GM23338 (cell line): ENCODE measurements around the gene TMED10. TPM values are rescaled to one million over a fixed set of nuclear protein-coding genes. Genes with fewer than 3 reads are reported as not detected.
A peak's percentile ranks its signal among the peaks of the same experiment; 100 is the strongest.

ENCODE experiments used
- ATAC-seq: fragments of 200-7000 bp; cut with Tn5 transposase; 3 replicates; pipeline ENCODE4 v1.9.1; 2020
- DNase-seq: peaks from one replicate; pipeline ENCODE4 v3.0.0-alpha.2; 2015; ENCODE audit warnings: low spot score
- H2AFZ ChIP-seq: fragments of 200-600 bp; sonication (generic); 2 replicates; pipeline ENCODE4 v1.8.0; 2016; ENCODE audit warnings: antibody characterized with exemption, mild to moderate bottlenecking, moderate library complexity
- H3F3A ChIP-seq: fragments of 200-600 bp; sonication (generic); replicated peaks from 2 replicates; pipeline ENCODE4 v1.8.0; 2017; ENCODE audit warnings: antibody characterized with exemption, mixed run types, low read depth
- H3K27ac ChIP-seq: fragments of 200-600 bp; sonication (generic); 2 replicates; pipeline ENCODE4 v1.6.1; 2016; ENCODE audit warnings: low read depth
- H3K27me3 ChIP-seq: fragments of 200-600 bp; sonication (generic); 2 replicates; pipeline ENCODE4 v1.8.0; 2016; ENCODE audit warnings: mild to moderate bottlenecking, mixed run types, moderate library complexity; ENCODE audit not compliant: insufficient read depth
- H3K36me3 ChIP-seq: fragments of 200-600 bp; sonication (generic); 2 replicates; pipeline ENCODE4 v1.8.0; 2016; ENCODE audit warnings: mild to moderate bottlenecking; ENCODE audit not compliant: insufficient read depth
- H3K4me1 ChIP-seq: fragments of 200-600 bp; sonication (generic); 2 replicates; pipeline ENCODE4 v1.8.0; 2016; ENCODE audit warnings: mild to moderate bottlenecking, moderate library complexity; ENCODE audit not compliant: insufficient read depth
- H3K4me2 ChIP-seq: fragments of 200-600 bp; sonication (generic); 2 replicates; pipeline ENCODE4 v1.7.1; 2017; ENCODE audit warnings: mixed run types
- H3K4me3 ChIP-seq: fragments of 200-600 bp; sonication (generic); 2 replicates; pipeline ENCODE4 v1.6.1; 2016; ENCODE audit warnings: mixed run types
- H3K79me2 ChIP-seq: fragments of 200-600 bp; sonication (generic); replicated peaks from 2 replicates; pipeline ENCODE4 v1.8.0; 2017; ENCODE audit warnings: mild to moderate bottlenecking; ENCODE audit not compliant: insufficient read depth
- H3K9me2 ChIP-seq: fragments of 200-600 bp; sonication (generic); 2 replicates; pipeline ENCODE4 v1.8.0; 2017; ENCODE audit not compliant: insufficient read depth
- H4K20me1 ChIP-seq: fragments of 200-600 bp; sonication (generic); replicated peaks from 2 replicates; pipeline ENCODE4 v1.8.0; 2017; ENCODE audit warnings: mild to moderate bottlenecking; ENCODE audit not compliant: insufficient read depth
- H3K27ac Mint-ChIP-seq: 2 replicates; pipeline ENCODE4 v1.8.0; 2020; ENCODE audit warnings: inconsistent platforms, mild to moderate bottlenecking, moderate library complexity, mixed read lengths
- H3K27me3 Mint-ChIP-seq: 3 replicates; pipeline ENCODE4 v1.8.0; 2022; ENCODE audit warnings: low read depth, mild to moderate bottlenecking, moderate library complexity, mixed read lengths, inconsistent platforms; ENCODE audit not compliant: insufficient read depth, poor library complexity
- H3K36me3 Mint-ChIP-seq: 3 replicates; pipeline ENCODE4 v1.8.0; 2021; ENCODE audit warnings: low read depth, mild to moderate bottlenecking, inconsistent platforms, moderate library complexity, mixed read lengths
- H3K4me1 Mint-ChIP-seq: 3 replicates; pipeline ENCODE4 v1.8.0; 2020; ENCODE audit warnings: mild to moderate bottlenecking, inconsistent platforms, mixed read lengths
- H3K4me3 Mint-ChIP-seq: 3 replicates; pipeline ENCODE4 v1.8.0; 2021; ENCODE audit warnings: moderate library complexity, mild to moderate bottlenecking, inconsistent platforms, mixed read lengths
- H3K9me3 Mint-ChIP-seq: 3 replicates; pipeline ENCODE4 v1.8.0; 2020; ENCODE audit warnings: moderate library complexity, mild to moderate bottlenecking, inconsistent platforms, mixed read lengths
- CREB1 ChIP-seq: fragments of 250-450 bp; sonication (Bioruptor Pico); IDR thresholded peaks from 2 replicates; pipeline ENCODE4 v1.5.0; 2020; ENCODE audit warnings: low read depth, mild to moderate bottlenecking, moderate library complexity
- CTCF ChIP-seq, 2 experiments: fragments of 200-600 bp in 1 of 2; sonication (generic) in 1 of 2; conservative IDR thresholded peaks; 2 replicates each; pipeline versions ENCODE4 v1.5.1 to v1.6.1; 2016 to 2017; ENCODE audit warnings: antibody characterized with exemption in 2 of 2, low read depth in 2 of 2, mild to moderate bottlenecking in 2 of 2, moderate library complexity in 1 of 2
- ETS1 ChIP-seq: IDR thresholded peaks from 2 replicates; pipeline ENCODE4 v1.6.1; 2016; ENCODE audit warnings: antibody characterized with exemption
- EZH2 ChIP-seq: fragments of 200-600 bp; sonication (generic); IDR thresholded peaks from one replicate; pipeline ENCODE4 v1.8.0; 2017; ENCODE audit warnings: antibody characterized with exemption, mild to moderate bottlenecking, low read depth; ENCODE audit not compliant: unreplicated experiment
- EZH2phosphoT487 ChIP-seq: fragments of 200-600 bp; sonication (generic); IDR thresholded peaks from one replicate; pipeline ENCODE4 v1.8.1; 2018; ENCODE audit warnings: antibody characterized with exemption; ENCODE audit not compliant: unreplicated experiment
- JUNB ChIP-seq: IDR thresholded peaks from one replicate; pipeline ENCODE4 v1.6.1; 2016; ENCODE audit warnings: antibody characterized with exemption; ENCODE audit not compliant: unreplicated experiment
- NANOG ChIP-seq: IDR thresholded peaks from 2 replicates; pipeline ENCODE4 v1.6.1; 2016; ENCODE audit warnings: antibody characterized with exemption, borderline replicate concordance
- POLR2AphosphoS5 ChIP-seq: IDR thresholded peaks from 2 replicates; pipeline ENCODE4 v1.6.1; 2016; ENCODE audit warnings: antibody characterized with exemption, low read depth
- REST ChIP-seq: IDR thresholded peaks from one replicate; pipeline ENCODE4 v1.6.1; 2018; ENCODE audit warnings: antibody characterized with exemption; ENCODE audit not compliant: unreplicated experiment
- STAT1 ChIP-seq: IDR thresholded peaks from one replicate; pipeline ENCODE4 v1.6.1; 2016; ENCODE audit warnings: antibody characterized with exemption; ENCODE audit not compliant: unreplicated experiment
- ZNF114 ChIP-seq: fragments of 250-450 bp; sonication (Bioruptor Pico); IDR thresholded peaks from 2 replicates; pipeline ENCODE4 v1.5.0; 2020; ENCODE audit warnings: mild to moderate bottlenecking, moderate library complexity
- ZNF331 ChIP-seq: fragments of 250-450 bp; sonication (Bioruptor Pico); IDR thresholded peaks from 2 replicates; pipeline ENCODE4 v1.5.0; 2020; ENCODE audit warnings: low read depth, mild to moderate bottlenecking, moderate library complexity
- ZNF462 ChIP-seq: fragments of 250-450 bp; sonication (Bioruptor Pico); IDR thresholded peaks from 2 replicates; pipeline ENCODE4 v1.5.0; 2020; ENCODE audit warnings: mild to moderate bottlenecking, moderate library complexity
- polyA plus RNA-seq: library from polyadenylated mRNA; unstranded; fragments of >200 nt; fragmentation: Nextera tagmentation; extraction: Ambion mirVana; gene quantifications from 2 replicates; pipeline ENCODE4 v1.2.1, GENCODE V29; 2016
- total RNA-seq: library from RNA; depleted of rRNA; stranded (reverse); fragments of >200 nt; shearing (Covaris generic); gene quantifications from 2 replicates; pipeline ENCODE4 v1.2.3, GENCODE V29; 2014

TMED10 gene
- total and polyA plus RNA-seq, 2 experiments from 2014 or later = 180 to 196 TPM

- Histone ChIP-seq H3K79me2 (no peaks in the 10 kb centered on the region), H3K4me1 (no peaks in the 10 kb centered on the region; the same call in 1 of the 2 replicates), H3K27me3 (no peaks in the 10 kb centered on the region), H2AFZ (peak overlapping the region; percentile 78; the same call in 1 of the 2 replicates), H3K4me3 (no peak overlapping the region), H3F3A (no peaks in the 10 kb centered on the region), H3K4me2 (no peak overlapping the region), H3K27ac (no peak overlapping the region), H4K20me1 (no peaks in the 10 kb centered on the region), H3K36me3 (no peaks in the 10 kb centered on the region), H3K9me2 (no peaks in the 10 kb centered on the region)
- H3K9me3 Mint-ChIP-seq = no peaks in the 10 kb centered on the region
- no peak for DNase-seq
- peaks cover 15% of the 10 kb centered on the region for H3K27me3 Mint-ChIP-seq
- no peaks in the 10 kb centered on the region for H3K36me3 Mint-ChIP-seq
- H3K27ac Mint-ChIP-seq = no peak overlapping the region
- no peak for ATAC-seq
- TF ChIP-seq CTCF (conservative IDR thresholded peaks at IDR 0.05; ENCODE audit: low read depth in 2 of 2) = no peak
- no peak for TF ChIP-seq JUNB
- TF ChIP-seq POLR2AphosphoS5 = no peak
- TF ChIP-seq EZH2 = no peak
- no peak for TF ChIP-seq ZNF331 (CRISPR knock-in tag)
- no peak for TF ChIP-seq STAT1
- TF ChIP-seq ZNF462 (CRISPR knock-in tag) = no peak
- no peak for TF ChIP-seq REST
- TF ChIP-seq CREB1 (CRISPR knock-in tag) = no peak
- no peak for TF ChIP-seq ETS1
- TF ChIP-seq NANOG = no peak
- no peak for TF ChIP-seq ZNF114 (CRISPR knock-in tag)
- TF ChIP-seq EZH2phosphoT487 = no peak
- 0 out of 3 replicates have a peak, but pooled peaks cover 2% of the 10 kb centered on the region for H3K4me1 Mint-ChIP-seq
- no peak overlapping the region for H3K4me3 Mint-ChIP-seq
Measured at GRCh38 chr14:75185251-75186040, 9.0 kb upstream of the TMED10 start.
